Measurements from ENCODE around the gene BLOC1S2.
"Not testable (repeated sequence)": the region's sequence is repeated elsewhere in the genome, so short reads cannot be mapped to it uniquely, and the experiment has no call there.

BLOC1S2 gene

GRCh38 chr10:100289641-100290040 lies 3.2 kb upstream of the BLOC1S2 start:
- DNase-seq (ENCODE audit: low read depth): no peak

GRCh38 chr10:100288196-100288595 lies 1.7 kb upstream of the BLOC1S2 start:
- no peak for DNase-seq (ENCODE audit: low read depth)

- DNase-seq (ENCODE audit: low read depth): no peak
Observed at GRCh38 chr10:100287756-100288155, 1.3 kb upstream of the BLOC1S2 start.

GRCh38 chr10:100285326-100285725 lies 1.2 kb downstream of the BLOC1S2 start:
- DNase-seq (ENCODE audit: low read depth): not testable (repeated sequence)

- no peak for DNase-seq (ENCODE audit: low read depth)
Observed at GRCh38 chr10:100282907-100283306, 3.6 kb downstream of the BLOC1S2 start.

- DNase-seq (ENCODE audit: low read depth): not testable (repeated sequence)
Observed at GRCh38 chr10:100276971-100277370, 9.5 kb downstream of the BLOC1S2 start.

- DNase-seq (ENCODE audit: low read depth): peak; percentile 79
Observed at GRCh38 chr10:100267239-100268104, 19.0 kb downstream of the BLOC1S2 start, which contains the start of gene CWF19L1. Gene CWF19L1, minus strand, starts transcription at chr10:100267638. Its CDS starts 45 bp downstream, at chr10:100267593.

- no peak for DNase-seq (ENCODE audit: low read depth)
Observed at GRCh38 chr10:100265821-100266485, 20.5 kb downstream of the BLOC1S2 start.

GRCh38 chr10:100254191-100254590 lies 32.3 kb downstream of the BLOC1S2 start:
- no peak for DNase-seq (ENCODE audit: low read depth)

GRCh38 chr10:100253041-100253440 lies 33.4 kb downstream of the BLOC1S2 start:
- DNase-seq (ENCODE audit: low read depth): no peak

- DNase-seq (ENCODE audit: low read depth): no peak
Observed at GRCh38 chr10:100248820-100249219, 37.7 kb downstream of the BLOC1S2 start.

GRCh38 chr10:100245484-100246220 lies 40.8 kb downstream of the BLOC1S2 start:
- DNase-seq (ENCODE audit: low read depth): no peak

- no peak for DNase-seq (ENCODE audit: low read depth)
Observed at GRCh38 chr10:100239851-100240250, 46.6 kb downstream of the BLOC1S2 start.

- DNase-seq (ENCODE audit: low read depth): no peak
Observed at GRCh38 chr10:100238429-100238828, 48.1 kb downstream of the BLOC1S2 start.

GRCh38 chr10:100232101-100232500 lies 54.4 kb downstream of the BLOC1S2 start:
- DNase-seq (ENCODE audit: low read depth): no peak

GRCh38 chr10:100229819-100230422 lies 56.6 kb downstream of the BLOC1S2 start:
- no peak for DNase-seq (ENCODE audit: low read depth)

GRCh38 chr10:100223879-100224278 lies 62.6 kb downstream of the BLOC1S2 start:
- no peak for DNase-seq (ENCODE audit: low read depth)
